HG03135 (cell line): Measurements from ENCODE around the gene HADHA.
"Not testable (repeated sequence)": the region's sequence is repeated elsewhere in the genome, so short reads cannot be mapped to it uniquely, and the experiment has no call there.

Source experiments
- ATAC-seq: cut with Tn5 transposase; IDR thresholded peaks from one replicate; pipeline ENCODE4 v1.9.1; 2021; ENCODE audit warnings: mild to moderate bottlenecking, moderate library complexity; ENCODE audit not compliant: unreplicated experiment

The HADHA gene

DNA sequence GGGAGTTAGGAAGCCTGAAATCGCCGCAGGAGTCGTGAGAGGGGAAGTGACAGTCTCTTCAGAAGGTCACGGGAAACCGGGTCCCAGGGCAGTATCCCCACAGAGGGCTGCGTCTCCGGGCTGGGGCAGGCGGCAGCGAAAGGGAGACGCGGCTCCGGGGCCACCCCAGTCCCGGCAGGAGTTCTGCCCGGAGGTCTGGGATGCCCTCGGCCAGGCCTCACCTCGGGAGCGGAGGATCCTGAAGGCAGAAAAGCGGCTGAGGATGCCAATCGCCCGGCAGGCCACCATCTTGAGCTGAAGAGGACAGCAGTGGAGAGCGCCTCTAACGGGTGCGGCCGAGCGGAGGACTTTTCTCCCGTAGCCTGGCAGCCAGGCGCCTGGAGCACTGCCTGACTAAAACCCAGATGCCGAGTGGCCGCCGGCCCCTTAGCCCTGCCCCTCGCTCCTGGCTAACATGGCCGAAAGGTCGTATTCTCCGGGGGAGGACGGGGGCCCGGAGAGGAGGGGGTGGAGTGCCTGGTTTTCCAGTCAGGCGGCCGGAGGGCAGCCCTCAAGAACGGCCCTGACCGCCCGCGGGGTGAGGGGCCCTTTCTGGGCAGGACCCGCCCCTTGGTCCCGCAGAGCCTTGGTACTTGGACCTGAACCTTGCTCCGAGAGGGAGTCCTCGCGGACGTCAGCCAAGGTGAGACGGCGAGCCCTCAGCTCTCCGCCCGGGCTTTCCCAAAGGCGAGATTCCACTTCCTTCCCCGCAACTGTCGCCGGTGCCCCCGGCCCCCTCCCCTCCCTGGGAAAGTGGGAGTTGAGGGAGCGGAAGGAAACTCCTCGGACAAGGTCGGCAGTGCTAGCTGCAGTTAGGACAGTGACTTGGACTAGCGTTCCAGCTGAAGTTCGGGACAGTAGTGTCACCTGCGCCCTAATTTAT, at the start of gene HADHA, which contains the start of gene HADHB:
TSS of gene HADHA (minus strand) at position 324 of the 922 bp plus-strand sequence. CDS start at position 288, 36 bp downstream.
TSS of gene HADHB (plus strand) at position 631 of the 922 bp plus-strand sequence. CDS start 9,316 bp downstream, outside the sequence.
- peak; percentile 66 for ATAC-seq

DNA sequence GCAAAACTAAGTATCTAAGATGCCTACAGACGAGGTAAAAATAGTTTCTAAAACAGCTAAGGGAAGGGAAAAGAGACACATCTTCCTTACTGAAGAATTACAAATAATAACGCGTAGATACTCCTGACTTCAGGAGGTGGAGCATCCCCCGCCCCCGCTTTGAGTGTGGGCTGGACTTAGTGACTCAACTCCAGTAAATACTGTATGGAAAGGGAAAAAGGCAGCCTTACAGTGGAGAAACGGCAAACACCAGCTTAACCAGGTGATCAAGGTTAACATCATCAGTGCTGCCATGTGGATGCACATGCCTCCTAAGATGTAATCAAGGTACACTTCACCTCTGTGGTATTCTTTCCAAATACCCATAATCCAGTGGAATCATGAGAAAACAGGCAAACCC, 48.2 kb upstream of the HADHA start:
- no peak for ATAC-seq

DNA sequence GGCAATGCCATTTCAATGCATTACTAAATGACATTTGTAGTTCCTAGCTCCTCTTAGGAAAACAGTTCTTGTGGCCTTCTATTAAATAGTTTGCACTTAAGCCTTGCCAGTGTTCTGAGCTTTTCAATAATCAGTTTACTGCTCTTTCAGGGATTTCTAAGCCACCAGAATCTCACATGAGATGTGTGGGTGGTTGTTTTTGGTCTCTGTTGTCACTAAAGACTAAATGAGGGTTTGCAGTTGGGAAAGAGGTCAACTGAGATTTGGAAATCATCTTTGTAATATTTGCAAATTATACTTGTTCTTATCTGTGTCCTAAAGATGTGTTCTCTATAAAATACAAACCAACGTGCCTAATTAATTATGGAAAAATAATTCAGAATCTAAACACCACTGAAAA, 45.6 kb upstream of the HADHA start:
- ATAC-seq = no peak

DNA sequence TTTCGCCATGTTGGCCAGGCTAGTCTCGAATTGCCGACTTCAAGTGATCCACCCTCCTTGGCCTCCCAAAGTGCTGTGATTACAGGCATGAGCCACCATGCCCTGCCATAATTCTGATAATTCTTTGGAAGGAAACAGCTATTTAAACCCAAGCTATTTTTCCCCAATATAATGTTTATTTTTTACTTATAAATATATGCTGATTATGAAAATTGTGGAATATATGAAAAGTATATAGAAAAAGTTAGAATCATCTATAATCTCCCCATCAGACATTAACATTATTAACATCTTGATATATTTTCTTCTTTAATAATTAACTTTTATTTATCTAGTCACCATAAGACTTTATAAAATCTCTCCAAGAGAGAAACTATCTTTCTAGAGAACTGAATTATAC, 41.5 kb upstream of the HADHA start:
- no peak for ATAC-seq

DNA sequence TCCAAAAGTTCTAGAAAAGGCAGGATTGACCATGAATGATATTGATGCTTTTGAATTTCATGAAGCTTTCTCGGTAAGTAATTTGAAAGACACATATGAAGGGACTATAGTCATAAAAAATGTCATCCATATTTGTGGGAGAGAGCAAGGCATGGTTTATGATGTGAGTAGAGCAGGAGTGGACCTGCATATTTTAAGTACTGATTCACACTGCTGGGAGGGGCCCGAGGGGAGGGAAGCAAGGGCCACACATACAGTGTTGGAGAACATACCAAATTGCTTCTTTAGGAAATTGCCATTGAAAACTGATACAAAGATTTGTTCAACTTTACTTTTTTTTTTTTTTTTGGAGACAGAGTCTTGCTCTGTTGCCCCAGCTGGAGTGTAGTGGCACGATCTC, 39.7 kb upstream of the HADHA start:
- no peak for ATAC-seq

DNA sequence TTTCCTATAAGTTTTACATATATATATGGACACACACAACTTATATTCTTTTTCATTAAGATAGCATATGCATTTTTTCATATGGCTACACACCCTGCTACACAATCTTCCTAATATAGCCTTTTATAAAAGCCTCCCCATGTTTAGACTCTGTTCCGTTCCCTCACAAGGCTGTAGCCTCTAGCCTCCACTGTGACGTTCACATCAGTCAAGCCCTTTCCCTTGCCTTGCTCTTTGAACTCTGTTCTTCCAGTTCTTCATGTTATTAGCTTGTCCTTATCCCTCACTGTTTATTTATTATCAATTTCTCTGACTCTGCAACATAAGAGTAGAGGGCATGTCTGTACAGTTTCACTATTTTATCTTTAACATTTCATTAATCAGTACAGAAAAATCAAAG, 39.2 kb upstream of the HADHA start:
- no peak for ATAC-seq

DNA sequence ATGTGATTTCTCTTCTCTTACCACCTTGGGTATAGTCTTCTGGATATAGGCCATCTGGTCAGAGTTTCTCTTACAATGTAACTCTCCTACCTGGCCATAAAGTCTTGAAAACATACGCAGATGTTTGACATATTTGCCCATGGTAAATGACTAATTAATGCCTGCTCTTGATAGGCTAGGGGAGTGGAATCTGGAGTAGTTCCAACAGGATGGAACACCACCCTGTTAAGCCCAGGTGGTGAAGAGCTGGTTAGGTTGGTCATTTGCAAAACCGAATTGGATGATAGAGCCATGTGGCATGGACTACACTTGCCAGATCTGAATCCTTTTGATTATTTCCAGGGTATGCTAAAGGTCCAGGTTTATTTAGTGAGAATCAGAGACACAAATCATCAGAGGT, 36.8 kb upstream of the HADHA start:
- no peak for ATAC-seq

DNA sequence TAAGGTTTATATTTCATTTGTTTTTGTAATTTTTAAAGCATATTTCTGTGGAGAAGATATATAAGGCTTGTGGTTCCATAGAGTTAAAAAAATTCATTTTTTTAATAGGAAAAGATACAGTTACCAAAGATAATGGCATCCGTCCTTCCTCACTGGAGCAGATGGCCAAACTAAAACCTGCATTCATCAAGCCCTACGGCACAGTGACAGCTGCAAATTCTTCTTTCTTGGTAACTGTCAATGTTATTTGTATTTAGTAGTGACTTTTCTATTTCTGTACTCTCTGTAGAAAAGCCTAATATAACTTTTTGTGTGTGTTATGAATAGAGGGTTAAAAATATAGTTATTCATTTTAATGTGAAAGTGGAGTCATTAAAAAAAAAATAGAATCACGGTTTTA, 35.5 kb upstream of the HADHA start:
- ATAC-seq = no peak

DNA sequence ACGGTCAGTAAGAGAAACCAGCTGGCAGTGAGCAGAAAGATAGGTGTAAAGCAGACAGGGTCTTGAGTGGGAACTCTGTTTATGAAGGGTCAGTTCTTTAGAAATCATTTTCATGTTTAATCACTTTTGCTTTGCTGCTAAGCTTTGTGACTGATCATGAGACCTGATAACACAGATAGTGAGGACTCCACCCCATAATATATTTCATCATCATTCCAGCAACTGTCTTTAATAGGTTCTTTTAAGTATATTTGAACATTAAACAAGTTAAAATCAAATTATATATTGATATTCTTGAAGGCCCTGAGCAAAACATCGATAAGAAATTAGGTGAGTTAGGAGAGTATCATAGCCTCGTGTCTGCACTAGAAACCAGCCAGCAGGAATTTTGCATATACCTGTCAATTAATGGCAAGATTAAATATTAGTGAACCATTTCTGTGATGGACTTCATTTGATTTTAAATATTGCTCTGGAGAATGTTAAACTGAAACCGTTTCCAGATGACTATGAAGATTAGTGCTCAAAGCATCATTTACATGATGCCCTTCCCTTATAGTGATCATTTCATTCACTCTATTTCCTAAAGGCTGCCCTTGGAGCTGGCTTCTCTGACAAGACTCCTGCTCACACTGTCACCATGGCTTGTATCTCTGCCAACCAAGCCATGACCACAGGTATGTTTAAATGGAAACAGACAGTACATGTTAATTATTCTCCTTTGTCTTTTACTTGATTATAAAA, 32.2 kb upstream of the HADHA start:
- ATAC-seq = no peak

DNA sequence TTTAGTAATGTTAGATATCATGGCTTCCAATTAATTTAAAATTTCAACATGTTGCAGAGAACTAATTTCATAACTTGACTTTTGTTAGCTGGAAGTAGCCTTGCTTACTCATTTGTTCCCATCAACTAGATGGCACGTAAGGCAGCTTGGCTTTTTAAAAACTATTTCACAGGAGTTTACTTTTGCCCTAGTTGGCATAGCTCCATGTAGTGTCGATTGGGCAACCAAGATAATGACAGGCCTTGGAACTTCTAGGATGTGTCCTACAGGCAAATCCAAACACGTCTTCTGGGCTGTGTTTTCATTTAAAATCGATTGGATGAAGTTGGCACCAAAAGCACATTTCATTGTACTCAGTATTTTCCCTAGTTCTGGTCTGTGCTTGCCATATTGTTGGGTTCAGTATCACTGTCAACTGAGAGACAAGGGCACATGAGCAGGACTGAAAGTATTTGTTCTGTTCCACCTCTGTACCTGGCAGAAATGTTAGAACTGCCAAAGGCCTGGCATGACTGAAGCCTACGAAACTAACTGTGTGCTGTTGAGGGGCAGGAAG, 29.7 kb upstream of the HADHA start:
- ATAC-seq = no peak

DNA sequence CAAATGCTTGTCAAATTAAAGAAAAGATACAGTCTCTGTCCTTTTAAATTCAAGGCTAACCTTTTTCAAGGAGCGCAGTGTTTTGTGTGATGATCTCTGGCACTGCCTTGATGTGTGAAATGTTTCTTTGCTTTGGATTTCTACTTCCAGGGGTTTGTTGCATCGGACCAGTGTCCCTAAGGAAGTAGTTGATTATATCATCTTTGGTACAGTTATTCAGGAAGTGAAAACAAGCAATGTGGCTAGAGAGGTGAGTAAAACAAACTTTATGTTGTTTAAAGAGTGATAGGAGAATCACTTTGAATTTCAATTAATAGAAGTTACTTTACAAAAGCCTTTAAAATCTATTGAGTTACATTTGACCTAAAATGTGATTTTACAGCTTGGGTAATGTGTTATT, 29.1 kb upstream of the HADHA start:
- ATAC-seq = no peak

DNA sequence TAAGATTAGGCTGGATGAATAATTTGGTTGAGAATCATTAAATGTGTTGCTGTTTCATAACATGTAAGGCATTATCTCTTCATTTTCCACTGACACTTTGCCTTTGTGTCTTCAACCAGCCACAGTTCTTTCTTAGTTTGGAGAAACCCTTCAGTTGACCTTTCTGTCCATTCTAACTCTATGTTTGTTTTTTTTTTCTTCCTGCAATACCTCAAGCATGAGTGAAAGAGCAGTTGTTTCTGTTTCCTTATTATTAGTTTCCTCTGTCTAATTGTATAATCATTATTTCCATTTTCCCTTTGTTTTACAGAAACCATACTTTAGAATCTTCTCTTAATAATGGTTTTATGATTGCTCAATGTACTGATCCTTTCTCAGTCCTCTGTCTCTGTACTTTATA, 25.9 kb upstream of the HADHA start:
- ATAC-seq = no peak

DNA sequence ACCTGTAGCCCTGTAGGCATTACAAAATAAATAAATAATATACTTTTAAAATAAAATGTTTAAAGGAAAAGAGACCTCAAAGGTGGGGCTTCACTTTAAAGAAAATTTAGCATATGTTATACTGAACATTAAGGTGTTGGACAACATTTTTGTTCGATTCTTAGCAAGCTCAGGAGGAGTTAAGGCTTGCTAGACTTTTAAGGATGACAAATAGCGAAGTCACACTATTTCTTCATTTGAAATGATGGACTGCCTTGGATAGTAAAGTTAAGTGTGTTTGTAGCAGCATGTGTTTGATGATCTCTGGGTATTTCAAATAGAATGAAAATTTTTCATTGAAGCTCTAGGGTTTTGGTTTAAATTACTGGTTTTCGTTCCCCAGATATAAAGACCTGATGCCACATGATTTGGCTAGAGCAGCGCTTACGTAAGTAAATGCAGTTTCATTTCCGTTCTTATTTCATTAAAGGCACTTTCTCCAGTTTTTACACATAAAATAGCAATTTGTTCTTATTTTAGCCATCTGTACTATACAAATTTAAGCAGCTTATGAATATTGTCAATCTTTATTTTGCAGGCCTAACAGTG, 25.2 kb upstream of the HADHA start:
- no peak for ATAC-seq

DNA sequence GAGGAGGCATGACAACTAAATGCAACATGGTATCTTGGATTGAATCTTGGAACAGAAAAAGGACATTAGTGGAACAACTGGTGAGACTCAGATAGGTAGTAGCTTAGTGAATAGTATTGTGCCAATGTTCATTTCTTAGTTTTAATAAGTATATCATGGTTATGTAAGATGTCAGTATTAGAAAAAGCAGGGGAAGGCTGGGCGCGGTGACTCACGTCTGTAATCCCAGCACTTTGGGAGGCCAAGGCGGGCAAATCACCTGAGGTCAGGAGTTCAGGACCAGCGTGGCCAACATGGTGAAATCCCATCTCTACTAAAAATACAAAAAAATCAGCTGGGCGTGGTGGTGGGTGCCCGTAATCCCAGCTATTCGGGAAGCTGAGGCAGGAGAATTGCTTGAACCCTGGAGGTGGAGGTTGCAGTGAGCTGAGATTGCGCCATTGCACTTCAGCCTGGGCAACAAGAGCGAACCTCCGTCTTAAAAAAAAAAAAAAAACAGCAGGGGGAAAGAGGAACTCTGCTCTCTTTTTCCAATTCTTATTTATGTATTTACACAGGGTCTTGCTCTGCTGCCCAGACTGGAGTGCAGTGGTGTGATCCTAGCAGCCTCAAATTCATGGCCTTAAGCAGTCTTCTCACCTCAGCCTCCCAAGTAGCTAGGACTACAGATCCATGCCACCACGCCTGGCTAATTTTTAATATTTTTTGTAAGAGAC, 24.4 kb upstream of the HADHA start:
- not testable (repeated sequence) for ATAC-seq

DNA sequence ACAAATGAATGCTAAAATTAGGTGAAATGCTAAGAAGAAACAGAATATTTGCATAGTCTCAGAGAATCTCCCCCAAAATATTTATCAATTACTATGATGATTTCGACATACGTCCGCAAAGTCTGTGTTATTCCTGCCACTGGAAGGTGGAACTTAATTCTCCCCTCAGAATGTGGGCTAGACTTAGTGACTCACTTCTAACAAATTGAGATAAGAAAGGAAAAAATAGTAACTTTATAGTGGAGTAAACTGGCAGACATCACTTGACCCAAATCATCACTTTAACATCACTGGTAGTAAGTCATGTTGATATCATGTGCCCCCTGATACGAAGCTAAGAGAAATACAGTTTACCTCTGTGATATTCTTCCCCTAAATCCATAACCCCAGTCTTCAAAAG, 23.8 kb upstream of the HADHA start:
- no peak for ATAC-seq

DNA sequence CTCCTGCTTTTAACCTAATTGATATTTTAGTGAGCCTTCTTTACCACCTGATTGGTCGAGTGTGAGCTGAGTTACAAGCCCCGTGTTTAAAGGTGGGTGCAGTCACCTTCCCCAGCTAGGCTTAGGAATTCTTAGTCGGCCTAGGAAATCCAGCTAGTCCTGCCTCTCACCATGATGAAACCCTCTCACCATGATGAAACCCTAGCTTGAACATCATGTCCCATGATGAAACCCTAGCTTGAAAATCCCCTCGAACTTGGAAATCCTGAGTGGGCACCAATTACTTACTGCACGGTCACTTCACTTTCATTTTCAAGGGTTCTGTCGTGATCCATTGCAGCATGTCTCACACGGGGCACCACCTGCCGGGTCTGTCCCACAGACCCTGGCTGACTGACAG, 14.4 kb upstream of the HADHA start:
- ATAC-seq = not testable (repeated sequence)

DNA sequence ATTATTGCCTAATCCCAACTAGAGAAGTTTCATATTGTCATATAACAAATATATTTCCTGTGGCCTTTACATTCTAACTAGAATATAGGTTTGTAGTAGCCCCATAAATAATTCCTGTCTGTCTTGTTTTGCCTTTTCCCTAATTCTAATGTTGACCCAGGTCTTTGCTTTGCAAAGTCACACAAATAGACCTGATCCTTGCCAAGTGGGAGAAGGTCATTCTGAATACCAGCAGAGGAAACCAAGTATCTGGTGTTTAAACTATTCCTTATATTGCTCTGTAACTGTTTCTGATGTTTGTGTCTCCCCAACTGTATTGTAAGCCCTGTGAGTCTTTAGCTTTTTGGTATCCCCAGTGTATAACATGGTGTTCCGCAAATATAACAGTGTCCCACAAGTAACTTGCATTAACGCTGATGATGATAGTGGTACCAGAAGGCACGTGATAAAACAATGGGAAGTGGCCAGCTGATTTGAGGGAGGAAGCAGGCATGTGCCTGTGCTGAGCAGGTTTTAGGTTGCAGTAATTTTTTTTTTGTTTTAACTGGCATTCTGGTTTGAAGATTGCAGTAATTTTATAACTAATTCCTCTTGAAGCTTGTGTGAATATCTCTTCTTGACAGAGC, 11.4 kb upstream of the HADHA start:
- ATAC-seq = no peak

DNA sequence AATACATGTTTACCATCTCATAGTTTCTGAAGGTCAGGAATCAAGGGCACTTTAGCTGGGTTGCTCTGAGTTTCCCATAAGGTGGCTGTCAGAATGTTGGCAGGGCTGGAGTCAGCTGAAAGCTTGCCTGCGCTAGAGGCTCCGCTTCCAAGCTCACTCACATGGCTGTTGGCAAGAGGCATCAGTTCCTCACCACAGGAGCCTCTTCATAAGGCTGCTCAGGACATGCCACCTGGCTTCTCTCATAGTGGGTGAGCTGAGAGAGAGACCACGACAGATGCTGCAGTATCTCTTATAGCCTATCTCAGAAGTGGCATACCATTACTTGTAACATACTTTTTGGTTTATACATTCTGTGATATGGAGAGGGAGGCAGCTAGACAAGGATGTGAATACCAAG, 7.5 kb upstream of the HADHA start:
- no peak for ATAC-seq

DNA sequence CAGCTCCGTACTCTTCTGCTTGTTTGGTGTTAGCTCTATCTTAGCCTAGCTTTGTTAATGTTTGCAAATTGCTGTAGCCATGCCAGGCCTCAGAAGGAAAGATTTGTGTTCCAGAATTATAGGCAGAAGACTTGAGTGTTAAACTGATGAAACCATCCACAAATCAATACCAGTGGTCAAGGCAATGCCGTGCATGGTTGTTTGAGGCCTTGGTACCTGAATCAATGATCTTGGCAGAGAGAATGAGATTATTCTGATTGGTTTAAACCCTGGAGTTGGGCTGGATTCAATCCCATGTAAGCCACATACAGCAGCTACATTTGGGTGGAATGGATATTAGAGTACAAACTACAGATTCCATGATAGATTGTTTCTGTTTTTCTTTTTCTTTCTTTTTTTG, 5.2 kb upstream of the HADHA start:
- no peak for ATAC-seq

DNA sequence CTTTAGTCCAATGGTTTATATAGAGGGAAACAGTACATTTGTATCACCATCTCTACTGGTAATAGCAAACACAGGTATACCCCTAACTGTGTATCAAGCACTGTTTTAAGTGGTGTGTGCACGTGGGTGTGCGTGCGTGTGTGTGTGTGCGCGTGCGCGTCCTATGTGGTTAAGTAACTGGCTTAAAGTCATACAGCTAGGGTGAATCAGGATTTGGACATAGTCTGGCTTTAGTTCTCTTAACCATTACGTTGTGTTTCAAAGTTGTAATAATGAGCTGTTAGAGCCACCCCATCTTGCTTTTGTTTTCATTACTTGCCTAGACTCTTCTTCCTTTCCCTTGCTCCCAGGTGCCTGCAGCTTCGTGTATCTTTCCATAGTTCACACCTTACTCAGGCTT, 2.4 kb upstream of the HADHA start:
- no peak for ATAC-seq
